ENCODE results near the gene CRB3. TPM values are rescaled to one million over a fixed set of nuclear protein-coding genes. Genes with fewer than 3 reads are reported as not detected.
A peak's percentile ranks its signal among the peaks of the same experiment; 100 is the strongest.

The CRB3 gene
- total RNA-seq, result 1 to 10 TPM in 4 of 5 experiments, under 1 TPM in 1; 0.44 to 8.6 (median 5.7) TPM
- 10 to 100 TPM in 1 of 2 donors, 1 to 10 TPM in 1; 6.5 to 10.1 TPM for polyA plus RNA-seq
- total RNA-seq, result 7.5 reads per million, percentile 31 among the genes with 10 or more reads in this experiment

- Histone ChIP-seq H3K27me3 (ENCODE audit: control insufficient read depth in 2 of 2, insufficient read depth in 2 of 2, low read length in 2 of 2) (no peaks in the 10 kb centered on the region), H3K36me3 (ENCODE audit: control insufficient read depth in 2 of 3, insufficient read depth in 3 of 3, low read length in 3 of 3) (peaks cover 0 to 28% (median 0%) of the 10 kb centered on the region in 3 experiments), H3K4me3 (ENCODE audit: low read length) (peak within 1 kb of the TSS; percentile 47), H3K27ac (ENCODE audit: low read depth, low read length) (peak within 1 kb of the TSS; percentile 64), H3K9me3 (ENCODE audit: control insufficient read depth in 2 of 3, low read length in 3 of 3) (no peaks in the 10 kb centered on the region), H3K4me1 (ENCODE audit: control insufficient read depth in 2 of 2, insufficient read depth in 2 of 2, low read length in 2 of 2) (peaks cover 0 to 4% of the 10 kb centered on the region in 2 donors)
- DNase-seq (peak; percentile 31 to 66 (median 57)), ATAC-seq (no peak)
- POLR2A ChIA-PET, result interaction anchor here (0.6 to 4.3 kb wide), 2 partner anchors 17 to 19 kb away, joined by 3 to 24 read pairs; partner anchors contain the start of gene DENND1C
- H3K36me3 Mint-ChIP-seq, result peaks cover 0 to 10% (median 4%) of the 10 kb centered on the region in 5 donors
- H3K4me3 Mint-ChIP-seq, result peak within 1 kb of the TSS; percentile 23 to 84 (median 82)
- peak within 1 kb of the TSS in 8 of 9 donors; percentile 73 to 88 (median 83) for H3K27ac Mint-ChIP-seq
- intact Hi-C loops (cut with micrococcal nuclease), result loop anchor here in 1 of 2 donors (5.0 kb wide), 1 partner anchor 1672 kb away; the partner anchor contains the start of gene FEM1A
- H3K9me3 Mint-ChIP-seq, result peaks cover 0 to 1% (median 0%) of the 10 kb centered on the region in 11 donors
- peaks cover 5 to 31% (median 27%) of the 10 kb centered on the region in 7 donors for H3K4me1 Mint-ChIP-seq
- H3K27me3 Mint-ChIP-seq, result peaks cover 0 to 8% (median 0%) of the 10 kb centered on the region in 5 donors
- CTCF ChIA-PET, result no interaction called here
These were observed at the start of gene CRB3 for GRCh38 chr19:6464070-6464873. Gene CRB3, plus strand, starts transcription at chr19:6464271. Its CDS starts 431 bp downstream, at chr19:6464702.

- Histone ChIP-seq H3K9me3 (ENCODE audit: control insufficient read depth in 2 of 3, low read length in 3 of 3) (no peaks in the 10 kb centered on the region), H3K4me3 (ENCODE audit: low read length) (no peak overlapping the region), H3K4me1 (ENCODE audit: control insufficient read depth in 2 of 2, insufficient read depth in 2 of 2, low read length in 2 of 2) (no peaks in the 10 kb centered on the region), H3K36me3 (ENCODE audit: control insufficient read depth in 2 of 3, insufficient read depth in 3 of 3, low read length in 3 of 3) (peaks cover 27 to 60% (median 28%) of the 10 kb centered on the region in 3 experiments), H3K27ac (ENCODE audit: low read depth, low read length) (no peak overlapping the region), H3K27me3 (ENCODE audit: control insufficient read depth in 2 of 2, insufficient read depth in 2 of 2, low read length in 2 of 2) (no peaks in the 10 kb centered on the region)
- ChIA-PET POLR2A (no interaction called here), CTCF (no interaction called here)
- intact Hi-C loops (cut with micrococcal nuclease), result no loop called here
- peaks cover 0 to 15% (median 4%) of the 10 kb centered on the region in 5 donors for H3K36me3 Mint-ChIP-seq
- peak overlapping the region in 1 of 9 donors; percentile 43 for H3K27ac Mint-ChIP-seq
- H3K4me1 Mint-ChIP-seq, result no peaks in the 10 kb centered on the region
- H3K9me3 Mint-ChIP-seq, result no peaks in the 10 kb centered on the region
- ATAC-seq, result no peak
- no peak for DNase-seq
- H3K27me3 Mint-ChIP-seq, result no peaks in the 10 kb centered on the region
- H3K4me3 Mint-ChIP-seq, result no peak overlapping the region
These were observed 49.1 kb upstream of the CRB3 start for GRCh38 chr19:6414793-6415590.

GRCh38 chr19:6415591-6416190 lies 48.4 kb upstream of the CRB3 start:
- Histone ChIP-seq H3K9me3 (ENCODE audit: control insufficient read depth in 2 of 3, low read length in 3 of 3) (no peaks in the 10 kb centered on the region), H3K27ac (ENCODE audit: low read depth, low read length) (no peak overlapping the region), H3K27me3 (ENCODE audit: control insufficient read depth in 2 of 2, insufficient read depth in 2 of 2, low read length in 2 of 2) (no peaks in the 10 kb centered on the region), H3K36me3 (ENCODE audit: control insufficient read depth in 2 of 3, insufficient read depth in 3 of 3, low read length in 3 of 3) (peaks cover 27 to 67% (median 32%) of the 10 kb centered on the region in 3 experiments), H3K4me3 (ENCODE audit: low read length) (no peak overlapping the region), H3K4me1 (ENCODE audit: control insufficient read depth in 2 of 2, insufficient read depth in 2 of 2, low read length in 2 of 2) (no peaks in the 10 kb centered on the region)
- ChIA-PET CTCF (no interaction called here), POLR2A (no interaction called here)
- Mint-ChIP-seq H3K27ac (no peak overlapping the region), H3K4me1 (peaks cover 0 to 2% (median 0%) of the 10 kb centered on the region in 7 donors), H3K9me3 (no peaks in the 10 kb centered on the region), H3K4me3 (peak overlapping the region in 1 of 10 donors; percentile 41), H3K27me3 (no peaks in the 10 kb centered on the region), H3K36me3 (peaks cover 0 to 19% (median 4%) of the 10 kb centered on the region in 5 donors)
- ATAC-seq (no peak), DNase-seq (no peak)
- intact Hi-C loops (cut with micrococcal nuclease), result no loop called here

- H3K36me3 ChIP-seq (ENCODE audit: control insufficient read depth in 2 of 3, insufficient read depth in 3 of 3, low read length in 3 of 3), result peaks cover 27 to 79% (median 32%) of the 10 kb centered on the region in 3 experiments
- Mint-ChIP-seq H3K27me3 (no peaks in the 10 kb centered on the region), H3K27ac (peak overlapping the region in 1 of 9 donors; percentile 14), H3K9me3 (no peaks in the 10 kb centered on the region), H3K4me3 (no peak overlapping the region), H3K4me1 (peaks cover under 1 to 10% (median 7%) of the 10 kb centered on the region in 7 donors), H3K36me3 (peaks cover 0 to 24% (median 6%) of the 10 kb centered on the region in 5 donors)
- H3K27me3 ChIP-seq (ENCODE audit: control insufficient read depth in 2 of 2, insufficient read depth in 2 of 2, low read length in 2 of 2), result no peaks in the 10 kb centered on the region
- ChIA-PET POLR2A (no interaction called here), CTCF (no interaction called here)
- intact Hi-C loops (cut with micrococcal nuclease), result no loop called here
- ATAC-seq, result no peak
- H3K9me3 ChIP-seq (ENCODE audit: control insufficient read depth in 2 of 3, low read length in 3 of 3), result no peaks in the 10 kb centered on the region
- no peak overlapping the region for H3K4me3 ChIP-seq (ENCODE audit: low read length)
- DNase-seq, result no peak
- no peaks in the 10 kb centered on the region for H3K4me1 ChIP-seq (ENCODE audit: control insufficient read depth in 2 of 2, insufficient read depth in 2 of 2, low read length in 2 of 2)
- H3K27ac ChIP-seq (ENCODE audit: low read depth, low read length), result no peak overlapping the region
These were observed 47.2 kb upstream of the CRB3 start for GRCh38 chr19:6416658-6417405.

GRCh38 chr19:6417713-6418561 lies 46.1 kb upstream of the CRB3 start:
- DNase-seq (no peak), ATAC-seq (no peak)
- peaks cover 27 to 85% (median 32%) of the 10 kb centered on the region in 3 experiments for H3K36me3 ChIP-seq (ENCODE audit: control insufficient read depth in 2 of 3, insufficient read depth in 3 of 3, low read length in 3 of 3)
- no peak overlapping the region for H3K4me3 ChIP-seq (ENCODE audit: low read length)
- Mint-ChIP-seq H3K4me3 (no peak overlapping the region), H3K4me1 (peaks cover 11 to 21% (median 18%) of the 10 kb centered on the region in 7 donors), H3K27ac (no peak overlapping the region), H3K27me3 (no peaks in the 10 kb centered on the region), H3K9me3 (no peaks in the 10 kb centered on the region), H3K36me3 (peaks cover 0 to 32% (median 6%) of the 10 kb centered on the region in 5 donors)
- H3K4me1 ChIP-seq (ENCODE audit: control insufficient read depth in 2 of 2, insufficient read depth in 2 of 2, low read length in 2 of 2), result peaks cover under 1 to 3% of the 10 kb centered on the region in 2 donors
- no peak overlapping the region for H3K27ac ChIP-seq (ENCODE audit: low read depth, low read length)
- H3K27me3 ChIP-seq (ENCODE audit: control insufficient read depth in 2 of 2, insufficient read depth in 2 of 2, low read length in 2 of 2), result no peaks in the 10 kb centered on the region
- H3K9me3 ChIP-seq (ENCODE audit: control insufficient read depth in 2 of 3, low read length in 3 of 3), result no peaks in the 10 kb centered on the region
- ChIA-PET CTCF (no interaction called here), POLR2A (interaction anchor here (0.9 kb wide), 1 partner anchor 25 kb away, joined by 3 read pairs; the partner anchor contains the start of gene GTF2F1)
- intact Hi-C loops (cut with micrococcal nuclease), result no loop called here

Data from naive thymus-derived CD4-positive, alpha-beta T cell (primary cell).